ENCODE results near the gene GDF3.
A peak's percentile ranks its signal among the peaks of the same experiment; 100 is the strongest.

Gene GDF3

GRCh38 chr12:7705846-7706245 is 10.3 kb upstream of the GDF3 start:
- Mint-ChIP-seq H3K36me3 (ENCODE audit: low read depth) (no peaks in the 10 kb centered on the region), H3K27ac (no peak overlapping the region), H3K27me3 (ENCODE audit: low read depth, poor library complexity) (peaks cover 5% of the 10 kb centered on the region), H3K4me3 (no peak overlapping the region), H3K9me3 (peaks cover 4% of the 10 kb centered on the region), H3K4me1 (peaks cover 6% of the 10 kb centered on the region)
- TF ChIP-seq CTCF (IDR thresholded peaks at IDR 0.05): no peak
- no peak for DNase-seq

GRCh38 chr12:7695237-7695560 is 376 bp downstream of the GDF3 start:
- Mint-ChIP-seq H3K27ac (no peak overlapping the region), H3K27me3 (ENCODE audit: low read depth, poor library complexity) (peaks cover 5% of the 10 kb centered on the region), H3K36me3 (ENCODE audit: low read depth) (no peaks in the 10 kb centered on the region), H3K4me3 (no peak overlapping the region), H3K9me3 (no peaks in the 10 kb centered on the region), H3K4me1 (peaks cover 13% of the 10 kb centered on the region)
- TF ChIP-seq CTCF (IDR thresholded peaks at IDR 0.05): no peak
- DNase-seq: no peak

GRCh38 chr12:7694556-7695236 is 879 bp downstream of the GDF3 start:
- peaks cover 13% of the 10 kb centered on the region for H3K4me1 Mint-ChIP-seq
- H3K36me3 Mint-ChIP-seq (ENCODE audit: low read depth): no peaks in the 10 kb centered on the region
- no peak overlapping the region for H3K4me3 Mint-ChIP-seq
- no peak overlapping the region for H3K27ac Mint-ChIP-seq
- TF ChIP-seq CTCF (IDR thresholded peaks at IDR 0.05): no peak
- no peak for DNase-seq
- peaks cover 5% of the 10 kb centered on the region for H3K27me3 Mint-ChIP-seq (ENCODE audit: low read depth, poor library complexity)
- no peaks in the 10 kb centered on the region for H3K9me3 Mint-ChIP-seq

GRCh38 chr12:7693793-7694192 is 1.8 kb downstream of the GDF3 start:
- Mint-ChIP-seq H3K36me3 (ENCODE audit: low read depth) (no peaks in the 10 kb centered on the region), H3K27ac (peak overlapping the region; percentile 94), H3K9me3 (no peaks in the 10 kb centered on the region)

GRCh38 chr12:7681535-7681934 is 14.0 kb downstream of the GDF3 start:
- Mint-ChIP-seq H3K4me1 (no peaks in the 10 kb centered on the region), H3K27ac (no peak overlapping the region), H3K36me3 (ENCODE audit: low read depth) (no peaks in the 10 kb centered on the region), H3K4me3 (no peak overlapping the region), H3K27me3 (ENCODE audit: low read depth, poor library complexity) (no peaks in the 10 kb centered on the region), H3K9me3 (peaks cover 4% of the 10 kb centered on the region)
- no peak for TF ChIP-seq CTCF (IDR thresholded peaks at IDR 0.05)
- DNase-seq: no peak

More at GRCh38 chr12:7693793-7694192, 1.8 kb downstream of the GDF3 start:
- no peak overlapping the region for H3K4me3 Mint-ChIP-seq
- peaks cover 5% of the 10 kb centered on the region for H3K27me3 Mint-ChIP-seq (ENCODE audit: low read depth, poor library complexity)
- peaks cover 13% of the 10 kb centered on the region for H3K4me1 Mint-ChIP-seq
- TF ChIP-seq CTCF (IDR thresholded peaks at IDR 0.05): no peak
- DNase-seq: no peak
